GM12878 (cell line): ENCODE data around the gene VWA7. TPM values are rescaled to one million over a fixed set of nuclear protein-coding genes. Genes with fewer than 3 reads are reported as not detected.

Experiments
- ATF7 ChIP-seq: fragments of 450-650 bp; IDR thresholded peaks from 2 replicates; pipeline ENCODE4 v1.6.1; 2016; ENCODE audit warnings: low read depth, mild to moderate bottlenecking
- CBX3 ChIP-seq: fragments of 200-600 bp; sonication (generic); IDR thresholded peaks from 2 replicates; pipeline ENCODE4 v1.6.1; 2016; ENCODE audit warnings: low read depth, borderline replicate concordance
- CHD4 ChIP-seq: fragments of 200-600 bp; sonication (generic); IDR thresholded peaks from 2 replicates; pipeline ENCODE4 v1.6.1; 2016; ENCODE audit warnings: mild to moderate bottlenecking
- ETV6 ChIP-seq, 2 experiments: fragments of 450-650 bp in 1 of 2; IDR thresholded peaks in 1 of 2; conservative IDR thresholded peaks in 1 of 2; 2 replicates each; pipeline ENCODE4 v1.6.1; 2014; ENCODE audit warnings: antibody characterized with exemption in 1 of 2, borderline replicate concordance in 1 of 2, low read depth in 1 of 2, mild to moderate bottlenecking in 1 of 2, moderate library complexity in 1 of 2
- EZH2 ChIP-seq: IDR thresholded peaks from 2 replicates; pipeline ENCODE4 v1.6.1; 2012; ENCODE audit warnings: low read depth, mild to moderate bottlenecking, control low read depth, inconsistent platforms, low read length, borderline replicate concordance; ENCODE audit not compliant: control insufficient read depth
- NFIC ChIP-seq: IDR thresholded peaks from 2 replicates; pipeline ENCODE4 v1.6.1; 2012; ENCODE audit warnings: low read depth, mild to moderate bottlenecking, inconsistent platforms, low read length, moderate library complexity
- NFYA ChIP-seq: IDR thresholded peaks from 2 replicates; pipeline ENCODE4 v1.6.1; 2011; ENCODE audit warnings: low read depth, mild to moderate bottlenecking, low read length, improper control_type of control experiment, borderline replicate concordance
- PML ChIP-seq: IDR thresholded peaks from 2 replicates; pipeline ENCODE4 v1.6.1; 2012; ENCODE audit warnings: low read length, inconsistent platforms
- POLR2AphosphoS2 ChIP-seq: IDR thresholded peaks from 2 replicates; pipeline ENCODE4 v1.6.1; 2011; ENCODE audit warnings: low read depth, mild to moderate bottlenecking, low read length, improper control_type of control experiment, moderate library complexity
- RAD51 ChIP-seq: fragments of 450-650 bp; IDR thresholded peaks from 2 replicates; pipeline ENCODE4 v1.6.1; 2016; ENCODE audit warnings: moderate library complexity, mild to moderate bottlenecking, inconsistent platforms
- SMAD1 ChIP-seq: fragments of 450-650 bp; IDR thresholded peaks from 2 replicates; pipeline ENCODE4 v1.6.1; 2018; ENCODE audit warnings: mild to moderate bottlenecking, low read depth; ENCODE audit not compliant: partially characterized antibody
- TCF12 ChIP-seq: IDR thresholded peaks from 2 replicates; pipeline ENCODE4 v1.6.1; 2011; ENCODE audit warnings: low read depth, mild to moderate bottlenecking, low read length
- YBX1 ChIP-seq: fragments of 450-650 bp; IDR thresholded peaks from 2 replicates; pipeline ENCODE4 v1.6.1; 2016; ENCODE audit warnings: antibody characterized with exemption
- ZNF274 ChIP-seq: IDR thresholded peaks from one replicate; pipeline ENCODE4 v1.8.0; 2011; ENCODE audit not compliant: insufficient read length, insufficient read depth
- ZZZ3 ChIP-seq: IDR thresholded peaks from 2 replicates; pipeline ENCODE4 v1.6.1; 2011; ENCODE audit warnings: low read depth; ENCODE audit not compliant: control insufficient read depth, insufficient read length
- polyA plus RNA-seq, 11 experiments: library from polyadenylated mRNA; depleted of rRNA in 4 of 11; unstranded in 6 of 11; stranded (reverse) in 5 of 11; fragments of >200 nt; fragmentation: Nextera tagmentation in 4 of 11; fragmentation: Illumina TruSeq in 1 of 11; extraction: Ambion mirVana in 4 of 11; extraction: Trizol in 1 of 11; gene quantifications; 1 replicate in 1 of 11; 2 replicates in 10 of 11; pipeline versions ENCODE4 v1.2.1 to v1.2.3, GENCODE V29; 2011 to 2016; ENCODE audit warnings: inconsistent platforms in 2 of 11, missing spikeins in 2 of 11, low read depth in 1 of 11
- total RNA-seq, 4 experiments: library from RNA; depleted of rRNA in 3 of 4; stranded (reverse); fragments of >200 nt in 3 of 4; fragmentation: Illumina TruSeq in 1 of 4; extraction: Trizol in 1 of 4; gene quantifications; 2 replicates each; pipeline versions ENCODE4 v1.2.1 to v1.2.3, GENCODE V29; 2013 to 2021
- TF ChIP-seq, protein P1 (sequence below): fragments of 150-350 bp; IDR thresholded peaks from 2 replicates; pipeline ENCODE4 v1.6.1; 2014; ENCODE audit warnings: mild to moderate bottlenecking, low read depth, low read length
- TF ChIP-seq, protein P2 (sequence below): fragments of 450-650 bp; IDR thresholded peaks from 2 replicates; pipeline ENCODE4 v1.6.1; 2016; ENCODE audit warnings: mild to moderate bottlenecking, moderate library complexity, borderline replicate concordance
- TF ChIP-seq, protein P3 (sequence below): IDR thresholded peaks from 2 replicates; pipeline ENCODE4 v1.6.1; 2011; ENCODE audit warnings: low read depth, mild to moderate bottlenecking, low read length, moderate library complexity, borderline replicate concordance; ENCODE audit errors: extremely low read depth
- TF ChIP-seq, protein P4 (sequence below): fragments of 450-650 bp; IDR thresholded peaks from 2 replicates; pipeline ENCODE4 v1.6.1; 2017; ENCODE audit warnings: low read depth, mild to moderate bottlenecking, moderate library complexity
- TF ChIP-seq, protein P5 (sequence below): fragments of 450-650 bp; IDR thresholded peaks from 2 replicates; pipeline ENCODE4 v1.6.1; 2016; ENCODE audit warnings: mild to moderate bottlenecking

The VWA7 gene
- total and polyA plus RNA-seq, 10 of the 15 experiments (the other 5 are each of a cell fraction or from before 2014, with no cell fraction given): 0.11 to 3.1 (median 1.2) TPM; not detected in 1

DNA sequence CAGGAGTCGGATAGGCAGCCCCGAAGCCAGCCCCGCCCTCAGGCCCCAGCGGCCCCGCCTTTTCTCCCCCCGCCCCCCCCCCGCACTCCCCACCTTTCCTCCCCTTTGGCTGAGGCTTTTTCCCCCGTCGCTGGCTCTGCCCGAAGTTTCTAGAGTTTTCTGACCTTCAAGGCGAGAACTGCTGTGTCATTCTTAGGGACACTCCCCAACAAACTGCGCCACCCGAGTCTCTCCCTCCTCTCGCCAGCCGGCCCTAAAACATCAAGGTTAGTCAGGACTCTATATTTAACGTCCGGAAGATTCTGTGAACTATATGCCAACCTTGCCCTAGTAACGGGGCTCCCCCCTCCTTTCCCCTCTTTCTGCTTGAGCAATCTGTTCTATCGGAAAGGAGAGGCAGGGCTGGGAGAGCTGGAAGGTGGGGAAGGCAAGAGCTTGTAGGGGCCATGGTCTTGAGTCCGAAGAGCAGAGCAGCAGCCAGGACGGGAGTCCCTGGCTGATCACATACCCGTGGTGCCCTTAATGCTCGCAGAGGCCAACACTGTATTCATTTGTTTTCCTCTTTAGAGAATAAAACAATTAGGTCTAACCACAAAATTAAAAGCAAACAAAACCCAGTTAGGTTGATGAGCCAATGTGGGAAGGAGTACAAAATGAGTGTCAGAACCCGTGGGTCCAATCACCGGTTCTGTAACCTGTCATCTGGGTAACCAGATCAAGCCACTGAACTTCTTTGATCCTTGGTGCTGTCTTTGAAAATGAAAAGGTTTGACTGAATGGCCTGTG, 45.1 kb upstream of the VWA7 start (continued):
- TF ChIP-seq, protein P1, sequence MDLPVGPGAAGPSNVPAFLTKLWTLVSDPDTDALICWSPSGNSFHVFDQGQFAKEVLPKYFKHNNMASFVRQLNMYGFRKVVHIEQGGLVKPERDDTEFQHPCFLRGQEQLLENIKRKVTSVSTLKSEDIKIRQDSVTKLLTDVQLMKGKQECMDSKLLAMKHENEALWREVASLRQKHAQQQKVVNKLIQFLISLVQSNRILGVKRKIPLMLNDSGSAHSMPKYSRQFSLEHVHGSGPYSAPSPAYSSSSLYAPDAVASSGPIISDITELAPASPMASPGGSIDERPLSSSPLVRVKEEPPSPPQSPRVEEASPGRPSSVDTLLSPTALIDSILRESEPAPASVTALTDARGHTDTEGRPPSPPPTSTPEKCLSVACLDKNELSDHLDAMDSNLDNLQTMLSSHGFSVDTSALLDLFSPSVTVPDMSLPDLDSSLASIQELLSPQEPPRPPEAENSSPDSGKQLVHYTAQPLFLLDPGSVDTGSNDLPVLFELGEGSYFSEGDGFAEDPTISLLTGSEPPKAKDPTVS: peak; percentile 98
- TF ChIP-seq TCF12: no peak
- TF ChIP-seq POLR2AphosphoS2: no peak; the same call in 1 of the 2 replicates
- no peak for TF ChIP-seq EZH2
- TF ChIP-seq, protein P2, sequence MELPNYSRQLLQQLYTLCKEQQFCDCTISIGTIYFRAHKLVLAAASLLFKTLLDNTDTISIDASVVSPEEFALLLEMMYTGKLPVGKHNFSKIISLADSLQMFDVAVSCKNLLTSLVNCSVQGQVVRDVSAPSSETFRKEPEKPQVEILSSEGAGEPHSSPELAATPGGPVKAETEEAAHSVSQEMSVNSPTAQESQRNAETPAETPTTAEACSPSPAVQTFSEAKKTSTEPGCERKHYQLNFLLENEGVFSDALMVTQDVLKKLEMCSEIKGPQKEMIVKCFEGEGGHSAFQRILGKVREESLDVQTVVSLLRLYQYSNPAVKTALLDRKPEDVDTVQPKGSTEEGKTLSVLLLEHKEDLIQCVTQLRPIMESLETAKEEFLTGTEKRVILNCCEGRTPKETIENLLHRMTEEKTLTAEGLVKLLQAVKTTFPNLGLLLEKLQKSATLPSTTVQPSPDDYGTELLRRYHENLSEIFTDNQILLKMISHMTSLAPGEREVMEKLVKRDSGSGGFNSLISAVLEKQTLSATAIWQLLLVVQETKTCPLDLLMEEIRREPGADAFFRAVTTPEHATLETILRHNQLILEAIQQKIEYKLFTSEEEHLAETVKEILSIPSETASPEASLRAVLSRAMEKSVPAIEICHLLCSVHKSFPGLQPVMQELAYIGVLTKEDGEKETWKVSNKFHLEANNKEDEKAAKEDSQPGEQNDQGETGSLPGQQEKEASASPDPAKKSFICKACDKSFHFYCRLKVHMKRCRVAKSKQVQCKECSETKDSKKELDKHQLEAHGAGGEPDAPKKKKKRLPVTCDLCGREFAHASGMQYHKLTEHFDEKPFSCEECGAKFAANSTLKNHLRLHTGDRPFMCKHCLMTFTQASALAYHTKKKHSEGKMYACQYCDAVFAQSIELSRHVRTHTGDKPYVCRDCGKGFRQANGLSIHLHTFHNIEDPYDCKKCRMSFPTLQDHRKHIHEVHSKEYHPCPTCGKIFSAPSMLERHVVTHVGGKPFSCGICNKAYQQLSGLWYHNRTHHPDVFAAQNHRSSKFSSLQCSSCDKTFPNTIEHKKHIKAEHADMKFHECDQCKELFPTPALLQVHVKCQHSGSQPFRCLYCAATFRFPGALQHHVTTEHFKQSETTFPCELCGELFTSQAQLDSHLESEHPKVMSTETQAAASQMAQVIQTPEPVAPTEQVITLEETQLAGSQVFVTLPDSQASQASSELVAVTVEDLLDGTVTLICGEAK: no peak
- TF ChIP-seq, protein P3, sequence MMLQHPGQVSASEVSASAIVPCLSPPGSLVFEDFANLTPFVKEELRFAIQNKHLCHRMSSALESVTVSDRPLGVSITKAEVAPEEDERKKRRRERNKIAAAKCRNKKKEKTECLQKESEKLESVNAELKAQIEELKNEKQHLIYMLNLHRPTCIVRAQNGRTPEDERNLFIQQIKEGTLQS: no peak
- TF ChIP-seq ATF7: no peak
- no peak for TF ChIP-seq ETV6 (conservative IDR thresholded peaks at IDR 0.05 in 1 of 2, IDR thresholded peaks at IDR 0.05 in 1 of 2; ENCODE audit: borderline replicate concordance in 1 of 2, low read depth in 1 of 2)
- no peak for TF ChIP-seq YBX1
- TF ChIP-seq SMAD1: no peak
- no peak for TF ChIP-seq CHD4
- TF ChIP-seq NFIC: no peak
- TF ChIP-seq ZZZ3: no peak
- TF ChIP-seq, protein P4, sequence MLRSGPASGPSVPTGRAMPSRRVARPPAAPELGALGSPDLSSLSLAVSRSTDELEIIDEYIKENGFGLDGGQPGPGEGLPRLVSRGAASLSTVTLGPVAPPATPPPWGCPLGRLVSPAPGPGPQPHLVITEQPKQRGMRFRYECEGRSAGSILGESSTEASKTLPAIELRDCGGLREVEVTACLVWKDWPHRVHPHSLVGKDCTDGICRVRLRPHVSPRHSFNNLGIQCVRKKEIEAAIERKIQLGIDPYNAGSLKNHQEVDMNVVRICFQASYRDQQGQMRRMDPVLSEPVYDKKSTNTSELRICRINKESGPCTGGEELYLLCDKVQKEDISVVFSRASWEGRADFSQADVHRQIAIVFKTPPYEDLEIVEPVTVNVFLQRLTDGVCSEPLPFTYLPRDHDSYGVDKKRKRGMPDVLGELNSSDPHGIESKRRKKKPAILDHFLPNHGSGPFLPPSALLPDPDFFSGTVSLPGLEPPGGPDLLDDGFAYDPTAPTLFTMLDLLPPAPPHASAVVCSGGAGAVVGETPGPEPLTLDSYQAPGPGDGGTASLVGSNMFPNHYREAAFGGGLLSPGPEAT: peak; percentile 26; the same call in 1 of the 2 replicates
- TF ChIP-seq PML: no peak
- no peak for TF ChIP-seq RAD51
- no peak for TF ChIP-seq CBX3
- no peak for TF ChIP-seq NFYA
- TF ChIP-seq, protein P5, sequence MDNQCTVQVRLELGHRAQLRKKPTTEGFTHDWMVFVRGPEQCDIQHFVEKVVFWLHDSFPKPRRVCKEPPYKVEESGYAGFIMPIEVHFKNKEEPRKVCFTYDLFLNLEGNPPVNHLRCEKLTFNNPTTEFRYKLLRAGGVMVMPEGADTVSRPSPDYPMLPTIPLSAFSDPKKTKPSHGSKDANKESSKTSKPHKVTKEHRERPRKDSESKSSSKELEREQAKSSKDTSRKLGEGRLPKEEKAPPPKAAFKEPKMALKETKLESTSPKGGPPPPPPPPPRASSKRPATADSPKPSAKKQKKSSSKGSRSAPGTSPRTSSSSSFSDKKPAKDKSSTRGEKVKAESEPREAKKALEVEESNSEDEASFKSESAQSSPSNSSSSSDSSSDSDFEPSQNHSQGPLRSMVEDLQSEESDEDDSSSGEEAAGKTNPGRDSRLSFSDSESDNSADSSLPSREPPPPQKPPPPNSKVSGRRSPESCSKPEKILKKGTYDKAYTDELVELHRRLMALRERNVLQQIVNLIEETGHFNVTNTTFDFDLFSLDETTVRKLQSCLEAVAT: peak; percentile 12; the same call in 1 of the 2 replicates
- TF ChIP-seq ZNF274: no peak
